ENCODE measurements around the gene WWOX.

GRCh38 chr16:78218279-78218678, 118.8 kb downstream of the WWOX start:
- no peak for TF ChIP-seq EZH2 (IDR thresholded peaks at IDR 0.05; ENCODE audit: low read length, unreplicated experiment)
- no peak for TF ChIP-seq CTCF (conservative IDR thresholded peaks at IDR 0.05; ENCODE audit: low read depth, low read length)
